ENCODE measurements around the gene SERINC2. TPM values are rescaled to one million over a fixed set of nuclear protein-coding genes. Genes with fewer than 3 reads are reported as not detected.

SERINC2 gene
- total RNA-seq, 1 donor from 2014 or later, result 32.3 TPM

DNA sequence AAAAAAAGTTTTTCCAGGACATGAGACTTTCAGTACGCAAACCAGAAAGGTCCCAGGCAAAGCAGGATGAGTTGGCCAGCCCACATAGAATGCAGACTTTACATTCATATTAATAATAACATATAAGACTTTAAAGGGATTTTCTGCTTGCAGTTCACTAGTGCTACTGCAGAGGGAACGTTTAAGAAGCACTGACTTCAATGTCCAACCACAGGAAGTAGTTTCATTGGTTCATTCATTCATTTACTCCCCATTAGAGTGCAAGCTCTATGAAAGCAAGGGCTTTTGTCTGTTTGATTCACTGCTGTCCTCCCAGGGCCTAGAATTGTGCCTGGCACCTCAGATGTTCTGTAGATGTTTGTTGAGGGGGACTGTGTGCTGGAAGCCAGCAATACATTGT is 11.8 kb upstream of the SERINC2 start:
- H3K27me3 ChIP-seq (ENCODE audit: low read depth), result no peaks in the 10 kb centered on the region
- H3K4me3 ChIP-seq, result no peak overlapping the region
- DNase-seq, result no peak
- TF ChIP-seq, protein P1, sequence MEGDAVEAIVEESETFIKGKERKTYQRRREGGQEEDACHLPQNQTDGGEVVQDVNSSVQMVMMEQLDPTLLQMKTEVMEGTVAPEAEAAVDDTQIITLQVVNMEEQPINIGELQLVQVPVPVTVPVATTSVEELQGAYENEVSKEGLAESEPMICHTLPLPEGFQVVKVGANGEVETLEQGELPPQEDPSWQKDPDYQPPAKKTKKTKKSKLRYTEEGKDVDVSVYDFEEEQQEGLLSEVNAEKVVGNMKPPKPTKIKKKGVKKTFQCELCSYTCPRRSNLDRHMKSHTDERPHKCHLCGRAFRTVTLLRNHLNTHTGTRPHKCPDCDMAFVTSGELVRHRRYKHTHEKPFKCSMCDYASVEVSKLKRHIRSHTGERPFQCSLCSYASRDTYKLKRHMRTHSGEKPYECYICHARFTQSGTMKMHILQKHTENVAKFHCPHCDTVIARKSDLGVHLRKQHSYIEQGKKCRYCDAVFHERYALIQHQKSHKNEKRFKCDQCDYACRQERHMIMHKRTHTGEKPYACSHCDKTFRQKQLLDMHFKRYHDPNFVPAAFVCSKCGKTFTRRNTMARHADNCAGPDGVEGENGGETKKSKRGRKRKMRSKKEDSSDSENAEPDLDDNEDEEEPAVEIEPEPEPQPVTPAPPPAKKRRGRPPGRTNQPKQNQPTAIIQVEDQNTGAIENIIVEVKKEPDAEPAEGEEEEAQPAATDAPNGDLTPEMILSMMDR (IDR thresholded peaks at IDR 0.05), result no peak
- no peaks in the 10 kb centered on the region for H3K36me3 ChIP-seq
- no peaks in the 10 kb centered on the region for H3K4me1 ChIP-seq
- intact Hi-C loops (cut with DNase I), result no loop called here
- ATAC-seq, result no peak
- no peak overlapping the region for H3K27ac ChIP-seq
- no peaks in the 10 kb centered on the region for H3K9me3 ChIP-seq

DNA sequence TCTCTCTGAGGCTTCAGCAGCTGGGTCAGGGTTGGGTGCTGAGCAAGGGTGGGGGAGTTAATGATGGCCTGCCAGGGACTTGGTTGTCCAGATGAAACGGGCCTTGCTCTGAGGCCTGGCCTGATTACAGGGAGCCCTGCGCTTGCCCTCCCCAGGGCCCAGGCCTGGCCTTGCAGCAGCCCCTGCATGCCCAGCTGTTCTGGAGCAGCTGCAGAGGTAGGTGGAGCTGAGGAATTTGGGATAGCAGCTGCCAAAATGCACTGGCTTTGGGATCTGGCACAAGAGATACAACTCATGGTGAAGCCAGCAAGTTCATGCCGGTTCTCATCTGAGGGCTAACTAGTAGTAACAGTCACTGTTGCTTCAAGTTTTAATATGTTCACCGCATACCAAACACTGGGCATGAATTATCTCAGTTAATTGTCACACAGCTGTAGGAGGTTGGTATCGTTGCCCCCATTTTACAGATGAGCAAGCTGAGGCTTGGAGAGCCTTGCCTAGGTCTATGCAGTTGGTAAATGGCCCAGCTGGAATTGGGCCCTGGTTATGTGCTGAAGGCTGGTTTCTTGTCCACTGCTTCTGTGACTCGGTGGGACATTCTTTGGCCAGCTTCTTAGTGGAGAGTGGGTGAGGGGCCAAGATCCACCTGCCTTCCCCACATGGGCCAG is 7.3 kb upstream of the SERINC2 start:
- intact Hi-C loops (cut with DNase I), result no loop called here
- Histone ChIP-seq H3K4me1 (no peaks in the 10 kb centered on the region), H3K27me3 (ENCODE audit: low read depth) (peaks cover 9% of the 10 kb centered on the region), H3K9me3 (no peaks in the 10 kb centered on the region), H3K4me3 (no peak overlapping the region), H3K27ac (no peak overlapping the region), H3K36me3 (no peaks in the 10 kb centered on the region)
- TF ChIP-seq, protein P1 (IDR thresholded peaks at IDR 0.05), result no peak
- DNase-seq (no peak), ATAC-seq (no peak)

DNA sequence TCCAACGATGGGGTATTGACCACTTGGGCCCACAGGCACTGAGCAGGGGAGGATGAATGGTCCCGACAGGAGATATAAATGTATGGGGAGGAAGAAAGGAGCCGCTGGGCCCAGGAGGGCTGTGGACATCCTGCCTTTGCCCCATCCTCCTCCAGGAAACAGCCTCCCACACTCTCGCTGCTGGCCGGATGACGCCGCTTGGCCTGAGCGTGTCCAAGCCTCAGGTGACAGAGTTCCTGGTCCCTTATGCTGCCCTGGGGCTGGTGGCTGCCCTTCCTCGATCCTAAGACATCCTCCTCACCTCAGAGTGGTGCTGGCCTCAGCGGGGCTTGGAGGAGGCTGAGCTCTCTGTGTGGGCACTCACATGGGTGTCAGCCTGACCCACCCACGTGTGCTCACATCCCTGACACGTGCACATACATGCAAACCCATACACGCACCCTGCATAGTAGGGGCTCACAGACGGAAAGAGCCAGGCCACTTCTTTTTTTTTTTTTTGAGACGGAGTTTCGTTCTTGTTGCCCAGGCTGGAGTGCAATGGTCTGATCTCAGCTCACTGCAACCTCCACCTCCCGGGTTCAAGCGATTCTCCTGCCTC is 5.9 kb upstream of the SERINC2 start:
- DNase-seq (no peak), ATAC-seq (no peak)
- H3K9me3 ChIP-seq, result no peaks in the 10 kb centered on the region
- no peaks in the 10 kb centered on the region for H3K4me1 ChIP-seq
- intact Hi-C loops (cut with DNase I), result no loop called here
- TF ChIP-seq, protein P1 (IDR thresholded peaks at IDR 0.05), result no peak
- H3K4me3 ChIP-seq, result no peak overlapping the region
- H3K36me3 ChIP-seq, result no peaks in the 10 kb centered on the region
- peaks cover 17% of the 10 kb centered on the region for H3K27me3 ChIP-seq (ENCODE audit: low read depth)
- no peak overlapping the region for H3K27ac ChIP-seq

DNA sequence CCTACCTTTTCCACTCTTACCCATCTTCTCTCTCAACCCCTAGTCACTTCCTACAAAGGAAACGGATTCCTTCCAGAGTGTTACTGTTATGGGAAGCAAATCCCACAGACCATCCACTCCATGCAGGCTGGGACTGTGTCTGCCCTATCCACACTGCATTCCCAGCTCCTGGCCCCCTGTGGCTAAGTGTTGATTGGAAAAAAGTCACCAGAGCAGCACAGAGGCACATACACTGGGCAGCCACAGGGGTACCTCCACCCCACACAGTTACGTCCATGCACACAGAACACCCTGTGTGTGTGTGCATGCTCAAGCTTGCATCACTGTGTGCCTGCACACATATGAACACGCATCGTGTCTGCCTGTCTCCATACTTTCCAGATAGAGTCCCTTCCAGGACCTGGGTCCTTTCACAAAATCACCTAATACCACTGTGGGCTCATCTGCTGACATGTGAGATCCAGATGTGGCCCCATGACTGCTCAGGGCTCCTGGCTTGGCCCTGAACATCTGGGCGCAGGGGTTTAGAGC is 4.2 kb upstream of the SERINC2 start:
- Histone ChIP-seq H3K4me1 (peaks cover 7% of the 10 kb centered on the region), H3K36me3 (no peaks in the 10 kb centered on the region), H3K9me3 (no peaks in the 10 kb centered on the region), H3K27me3 (ENCODE audit: low read depth) (peaks cover 25% of the 10 kb centered on the region), H3K27ac (no peak overlapping the region), H3K4me3 (no peak overlapping the region)
- TF ChIP-seq, protein P1 (IDR thresholded peaks at IDR 0.05), result no peak
- ATAC-seq, result no peak
- no peak for DNase-seq
- intact Hi-C loops (cut with DNase I), result no loop called here

DNA sequence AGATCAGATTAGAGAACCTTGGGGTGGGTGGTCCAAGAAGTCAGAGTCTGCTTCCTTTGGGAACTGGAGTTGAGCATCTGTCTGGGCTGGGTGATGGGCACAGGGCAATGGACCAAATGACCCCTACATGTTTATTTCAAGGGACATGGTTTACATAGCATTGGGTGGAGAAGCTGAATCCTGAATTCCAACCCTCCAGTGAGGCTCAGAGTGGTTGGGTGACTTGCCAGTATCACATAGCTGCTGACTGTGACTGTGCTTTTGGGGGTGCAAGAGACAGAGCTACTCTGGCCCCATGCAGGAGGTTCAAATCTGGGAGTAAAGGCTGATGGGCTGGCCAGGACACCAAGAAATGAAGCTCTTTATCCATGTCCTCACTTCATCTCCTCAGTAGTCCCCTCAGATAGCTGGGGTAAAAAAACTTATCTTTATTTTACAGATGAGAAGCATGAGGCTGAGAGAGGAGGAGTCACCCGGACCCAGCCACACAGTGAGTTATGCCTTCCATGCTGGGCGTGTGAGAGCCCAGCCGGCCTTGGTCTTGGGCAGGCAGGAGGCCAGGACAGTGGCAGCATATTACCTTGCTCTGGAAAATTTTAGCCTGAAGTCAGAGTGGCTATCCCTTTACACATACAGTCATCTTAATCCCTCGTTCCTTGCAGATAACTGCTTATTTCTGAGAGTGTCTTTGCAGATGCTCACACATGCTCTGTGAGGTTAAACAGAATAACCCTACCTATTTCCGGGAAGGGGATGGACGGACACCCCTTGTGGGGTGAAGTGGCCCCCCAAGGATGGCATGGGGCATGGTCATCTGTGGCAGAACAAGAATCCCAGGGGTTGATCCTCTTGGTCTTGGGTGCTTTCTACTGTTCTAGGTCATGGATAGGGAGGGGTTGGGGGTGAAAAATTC is 2.8 kb upstream of the SERINC2 start:
- no peaks in the 10 kb centered on the region for H3K36me3 ChIP-seq
- H3K4me3 ChIP-seq, result no peak overlapping the region
- H3K9me3 ChIP-seq, result no peaks in the 10 kb centered on the region
- ATAC-seq (no peak), DNase-seq (no peak)
- intact Hi-C loops (cut with DNase I), result no loop called here
- TF ChIP-seq, protein P1 (IDR thresholded peaks at IDR 0.05), result no peak
- peaks cover 7% of the 10 kb centered on the region for H3K4me1 ChIP-seq
- H3K27ac ChIP-seq, result no peak overlapping the region
- peaks cover 25% of the 10 kb centered on the region for H3K27me3 ChIP-seq (ENCODE audit: low read depth)

All from lower lobe of right lung (tissue), 2 donors.